Measurements from ENCODE around the gene MAGI1. TPM values are rescaled to one million over a fixed set of nuclear protein-coding genes. Genes with fewer than 3 reads are reported as not detected.

MAGI1 gene
- total RNA-seq: 6.6 and 11.3 TPM in 2 replicates

DNA sequence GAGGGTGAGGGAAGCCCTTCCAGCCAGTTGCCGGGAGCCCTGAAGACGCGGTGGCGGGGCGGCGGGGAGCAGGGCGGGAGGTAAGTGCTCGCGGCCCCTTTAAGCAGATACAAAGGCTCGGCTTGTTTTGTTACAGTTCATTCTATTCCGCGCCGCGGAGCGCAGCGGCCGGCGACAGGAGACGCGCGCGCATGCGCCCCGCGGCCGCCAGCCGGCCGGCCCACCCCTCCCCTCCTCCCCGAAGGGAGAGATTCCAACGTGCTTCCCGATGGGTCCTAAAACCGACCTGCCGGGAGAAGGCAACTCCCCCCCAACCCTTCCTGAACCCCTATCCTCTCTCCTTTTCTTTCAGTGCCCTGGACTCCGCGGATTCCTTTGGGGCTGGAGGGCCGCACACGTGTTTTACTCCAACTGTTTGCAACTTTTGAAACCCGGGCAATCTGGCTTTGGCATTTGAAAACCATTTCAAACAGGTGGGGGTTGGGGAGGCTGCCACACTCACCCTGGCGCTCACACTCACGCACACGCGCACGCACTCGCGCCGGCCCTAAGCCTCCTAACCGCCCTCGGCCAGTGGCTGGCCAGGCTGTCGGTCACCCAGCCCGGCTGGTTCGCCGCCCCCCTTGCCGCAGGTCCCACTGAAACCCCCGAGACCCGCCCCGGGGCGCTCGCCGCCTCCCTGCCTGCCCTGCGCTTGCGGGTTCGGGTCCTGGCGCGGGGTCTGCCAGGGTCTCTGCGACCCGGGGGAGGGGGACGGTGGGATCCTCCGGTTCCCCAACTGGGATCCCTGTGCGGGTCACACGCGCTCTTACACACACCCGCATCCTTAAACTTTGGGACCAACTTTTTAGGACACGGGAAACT is at the start of gene MAGI1:
Gene MAGI1, minus strand, starts transcription at position 193 of the 864 bp plus-strand sequence. CDS start 610 bp downstream, outside the sequence.

Other genes with a start within 250 kb of the MAGI1 start
- gene SLC25A26, start 182.1 kb upstream of the MAGI1 start, total RNA-seq: 15.2 and 18.8 TPM in 2 replicates

Data from bronchial smooth muscle cell (primary cell).